Loucy (cell line): ENCODE data around the gene NDUFV3.

Experiments used
- EZH2phosphoT487 ChIP-seq: fragments of 200-600 bp; IDR thresholded peaks from 2 replicates; pipeline ENCODE4 v1.6.1; 2018; ENCODE audit warnings: antibody characterized with exemption, mild to moderate bottlenecking, moderate library complexity, borderline replicate concordance
- TF ChIP-seq, protein P1 (sequence below): fragments of 200-600 bp; sonication (generic); conservative IDR thresholded peaks from 2 replicates; pipeline ENCODE4 v1.5.1; 2014; ENCODE audit warnings: mild to moderate bottlenecking, antibody characterized with exemption, low read length

DNA sequence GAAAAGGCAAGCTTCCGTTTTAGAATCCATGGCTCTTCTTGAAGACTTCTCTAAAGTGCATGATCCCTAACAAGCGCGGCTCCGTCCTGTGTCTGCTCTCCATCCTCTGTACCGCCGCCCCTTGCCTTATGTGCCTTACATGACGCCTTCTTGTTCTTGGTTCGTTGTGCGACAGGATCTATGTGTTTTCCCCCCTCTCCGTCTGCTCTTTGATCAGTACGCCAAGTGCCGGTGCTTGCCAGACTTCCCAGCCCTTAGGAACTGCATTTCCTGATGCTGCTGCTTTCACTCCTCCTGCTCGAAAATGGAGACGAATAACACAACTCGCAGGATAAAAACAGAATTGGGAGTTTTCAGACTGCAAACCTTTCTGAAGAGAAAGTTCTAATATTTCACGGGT, 13.1 kb downstream of the NDUFV3 start:
- TF ChIP-seq, protein P1, sequence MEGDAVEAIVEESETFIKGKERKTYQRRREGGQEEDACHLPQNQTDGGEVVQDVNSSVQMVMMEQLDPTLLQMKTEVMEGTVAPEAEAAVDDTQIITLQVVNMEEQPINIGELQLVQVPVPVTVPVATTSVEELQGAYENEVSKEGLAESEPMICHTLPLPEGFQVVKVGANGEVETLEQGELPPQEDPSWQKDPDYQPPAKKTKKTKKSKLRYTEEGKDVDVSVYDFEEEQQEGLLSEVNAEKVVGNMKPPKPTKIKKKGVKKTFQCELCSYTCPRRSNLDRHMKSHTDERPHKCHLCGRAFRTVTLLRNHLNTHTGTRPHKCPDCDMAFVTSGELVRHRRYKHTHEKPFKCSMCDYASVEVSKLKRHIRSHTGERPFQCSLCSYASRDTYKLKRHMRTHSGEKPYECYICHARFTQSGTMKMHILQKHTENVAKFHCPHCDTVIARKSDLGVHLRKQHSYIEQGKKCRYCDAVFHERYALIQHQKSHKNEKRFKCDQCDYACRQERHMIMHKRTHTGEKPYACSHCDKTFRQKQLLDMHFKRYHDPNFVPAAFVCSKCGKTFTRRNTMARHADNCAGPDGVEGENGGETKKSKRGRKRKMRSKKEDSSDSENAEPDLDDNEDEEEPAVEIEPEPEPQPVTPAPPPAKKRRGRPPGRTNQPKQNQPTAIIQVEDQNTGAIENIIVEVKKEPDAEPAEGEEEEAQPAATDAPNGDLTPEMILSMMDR: no peak
- no peak for TF ChIP-seq EZH2phosphoT487
